T-cell (primary cell): ENCODE measurements around the gene HS6ST1. TPM values are rescaled to one million over a fixed set of nuclear protein-coding genes. Genes with fewer than 3 reads are reported as not detected.

Experiments used
- ATAC-seq, 4 experiments: fragments of 200-7000 bp in 3 of 4; fragments of 150-1000 bp in 1 of 4; cut with Tn5 transposase; replicated peaks in 1 of 4; 1 replicate in 3 of 4; 2 replicates in 1 of 4; pipeline ENCODE4 v1.10.0; 2021; ENCODE audit warnings: moderate library complexity in 3 of 4, mild to moderate bottlenecking in 2 of 4, moderate number of reproducible peaks in 1 of 4
- CTCF ChIA-PET, 2 donors: fragments of 300-600 bp; sonication (Branson Sonifier 250); formaldehyde crosslinking; loops; one replicate each; lab custom pipeline; 2022; ENCODE audit warnings: antibody characterized with exemption in 2 of 2; lab: Charles Lee
- POLR2A ChIA-PET, 2 donors: fragments of 300-600 bp; sonication (Branson Sonifier 250); formaldehyde crosslinking; loops; one replicate each; lab custom pipeline; 2022; ENCODE audit warnings: antibody characterized with exemption in 2 of 2; lab: Charles Lee
- DNase-seq, 35 experiments: peaks; one replicate each; pipeline versions ENCODE4 v3.0.0 to v3.0.0-alpha.2; 2013 to 2023
- H3K27ac ChIP-seq: one replicate; pipeline ENCODE4 v1.5.1; 2013; ENCODE audit warnings: low read length
- H3K27me3 ChIP-seq, 2 experiments: replicated peaks in 1 of 2; 1 replicate in 1 of 2; 2 replicates in 1 of 2; pipeline versions ENCODE4 v1.6.1 to v1.7.0; 2013; ENCODE audit warnings: low read length in 1 of 2, mixed read lengths in 1 of 2; ENCODE audit not compliant: control insufficient read depth in 2 of 2, insufficient read depth in 2 of 2; ENCODE audit errors: extremely low read depth in 1 of 2
- H3K36me3 ChIP-seq, 2 donors: 1 replicate in 1 of 2; 2 replicates in 1 of 2; pipeline versions ENCODE4 v1.6.1 to v1.7.0; 2013; ENCODE audit warnings: low read length in 1 of 2; ENCODE audit not compliant: control insufficient read depth in 2 of 2, insufficient read depth in 1 of 2; ENCODE audit errors: extremely low read depth in 1 of 2
- H3K4me1 ChIP-seq, 2 experiments: 1 replicate in 1 of 2; 2 replicates in 1 of 2; pipeline versions ENCODE4 v1.6.1 to v1.7.0; 2013; ENCODE audit warnings: low read length in 2 of 2, mixed read lengths in 1 of 2; ENCODE audit not compliant: insufficient read depth in 2 of 2, control insufficient read depth in 1 of 2; ENCODE audit errors: extremely low read depth in 1 of 2
- H3K4me3 ChIP-seq, 2 donors: 1 replicate in 1 of 2; 2 replicates in 1 of 2; pipeline versions ENCODE4 v1.5.1 to v1.7.0; 2013; ENCODE audit warnings: mild to moderate bottlenecking in 2 of 2, low read length in 1 of 2, moderate library complexity in 1 of 2; ENCODE audit not compliant: control insufficient read depth in 1 of 2; ENCODE audit errors: extremely low read depth in 1 of 2
- H3K9me3 ChIP-seq: 2 replicates; pipeline ENCODE4 v1.7.0; 2013
- H3K27ac Mint-ChIP-seq, 2 donors: one replicate each; pipeline ENCODE4 v1.8.0; 2020 to 2021; ENCODE audit warnings: mild to moderate bottlenecking in 2 of 2, mixed read lengths in 2 of 2
- H3K27me3 Mint-ChIP-seq, 2 donors: one replicate each; pipeline ENCODE4 v1.8.0; 2021 to 2022; ENCODE audit warnings: mixed read lengths in 2 of 2
- H3K36me3 Mint-ChIP-seq: one replicate; pipeline ENCODE4 v1.8.0; 2021; ENCODE audit warnings: mixed read lengths
- H3K4me1 Mint-ChIP-seq, 3 donors: one replicate each; pipeline ENCODE4 v1.8.0; 2020 to 2022; ENCODE audit warnings: mixed read lengths in 3 of 3, mild to moderate bottlenecking in 1 of 3
- H3K4me3 Mint-ChIP-seq, 3 donors: one replicate each; pipeline ENCODE4 v1.8.0; 2020 to 2022; ENCODE audit warnings: mild to moderate bottlenecking in 3 of 3, mixed read lengths in 3 of 3, moderate library complexity in 3 of 3
- H3K9me3 Mint-ChIP-seq, 3 donors: one replicate each; pipeline ENCODE4 v1.8.0; 2020 to 2022; ENCODE audit warnings: mixed read lengths in 3 of 3
- WGBS: methylation state at CpG from one replicate; pipeline ENCODE4 v1.1.5; 2013; ENCODE audit warnings: missing lambda C conversion rate; ENCODE audit not compliant: insufficient coverage; 5-methylcytosine and 5-hydroxymethylcytosine counted together
- total RNA-seq, 35 experiments: library from RNA in 6 of 35; stranded (reverse) in 6 of 35; fragments of 120-200 nt in 1 of 35; gene quantifications; one replicate each; pipeline versions ENCODE4 v1.2.1 to v1.2.4 and lab custom pipeline; 2013 to 2026

The HS6ST1 gene
- total RNA-seq, 5 donors from 2014 or later (not counting 1 experiment from before 2014, with no cell fraction given), result 7.6 to 15.6 (median 15.4) TPM

DNA sequence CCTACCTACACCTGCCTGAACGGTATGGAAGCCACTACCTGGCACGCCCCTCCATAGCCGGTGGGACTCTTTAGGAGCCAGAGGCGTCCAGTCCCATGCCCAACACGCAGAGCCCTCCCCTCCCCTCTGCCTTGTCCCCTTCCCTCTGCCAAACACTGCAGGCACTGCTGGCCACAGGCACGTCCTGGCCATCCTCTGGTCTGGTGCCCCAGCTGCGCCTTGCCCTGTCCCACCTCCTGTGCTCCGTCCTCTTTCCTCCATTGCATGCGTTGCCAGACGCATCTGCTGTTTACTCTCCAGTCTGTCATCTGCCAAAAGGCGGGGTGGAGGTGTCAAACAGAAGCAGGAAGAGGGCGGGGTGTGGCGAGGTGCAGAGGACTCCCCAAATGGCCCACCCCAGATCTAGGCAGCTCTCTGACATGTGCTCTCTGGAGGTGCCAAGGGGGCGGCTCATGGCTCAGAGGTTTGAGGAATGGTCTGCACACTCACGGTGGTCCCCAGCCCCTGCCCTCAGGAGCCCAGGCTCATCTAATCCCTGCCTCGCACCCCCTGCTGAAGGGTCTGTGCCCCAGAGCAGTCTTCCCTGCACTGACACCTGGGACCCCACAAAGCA lies 45.1 kb downstream of the HS6ST1 start:
- POLR2A ChIA-PET, result interaction anchor here in 1 of 2 donors (0.7 kb wide), 1 partner anchor 1751 kb away, joined by 3 read pairs; no protein-coding TSS in a partner anchor
- H3K9me3 ChIP-seq, result no peaks in the 10 kb centered on the region
- peaks cover 6 to 17% (median 16%) of the 10 kb centered on the region in 3 donors for H3K9me3 Mint-ChIP-seq
- H3K27ac ChIP-seq, result peak overlapping the region; percentile 17
- H3K27me3 Mint-ChIP-seq, result no peaks in the 10 kb centered on the region
- H3K27me3 ChIP-seq, result no peaks in the 10 kb centered on the region
- peak in 3 of 4 experiments; percentile 34 to 73 (median 57) for ATAC-seq
- H3K36me3 Mint-ChIP-seq, result peaks cover 24% of the 10 kb centered on the region
- H3K4me3 Mint-ChIP-seq, result peak overlapping the region in 1 of 3 donors; percentile 58
- DNase-seq, result peak in 26 of 35 experiments; percentile 15 to 71 (median 34)
- CTCF ChIA-PET, result no interaction called here
- H3K4me3 ChIP-seq, result peak overlapping the region in 1 of 2 donors; percentile 22
- 70% methylated on average over 15 of the region's 16 CpGs for WGBS
- peaks cover 8 to 10% (median 8%) of the 10 kb centered on the region in 3 donors for H3K4me1 Mint-ChIP-seq
- H3K36me3 ChIP-seq, result peaks cover 0 to 10% of the 10 kb centered on the region in 2 donors
- peak overlapping the region in 1 of 2 donors; percentile 73 for H3K27ac Mint-ChIP-seq
- H3K4me1 ChIP-seq, result peaks cover 0 to 27% of the 10 kb centered on the region in 2 experiments

GRCh38 chr2:128272601-128273468 lies 45.8 kb downstream of the HS6ST1 start:
- Histone ChIP-seq H3K9me3 (no peaks in the 10 kb centered on the region), H3K36me3 (peaks cover 0 to 10% of the 10 kb centered on the region in 2 donors), H3K4me1 (peaks cover 0 to 27% of the 10 kb centered on the region in 2 experiments), H3K27me3 (no peaks in the 10 kb centered on the region), H3K27ac (peak overlapping the region; percentile 17), H3K4me3 (peak overlapping the region in 1 of 2 donors; percentile 22)
- DNase-seq, result peak in 1 of 35 experiments; percentile 17
- H3K4me1 Mint-ChIP-seq, result peaks cover 8 to 10% (median 8%) of the 10 kb centered on the region in 3 donors
- ATAC-seq, result no peak
- H3K4me3 Mint-ChIP-seq, result no peak overlapping the region
- WGBS, result 92% methylated on average over 17 of the region's 18 CpGs
- no peaks in the 10 kb centered on the region for H3K27me3 Mint-ChIP-seq
- H3K27ac Mint-ChIP-seq, result no peak overlapping the region
- H3K36me3 Mint-ChIP-seq, result peaks cover 24% of the 10 kb centered on the region
- POLR2A ChIA-PET, result interaction anchor here in 1 of 2 donors (0.7 kb wide), 1 partner anchor 1750 kb away, joined by 3 read pairs; no protein-coding TSS in a partner anchor
- peaks cover 6 to 17% (median 16%) of the 10 kb centered on the region in 3 donors for H3K9me3 Mint-ChIP-seq
- CTCF ChIA-PET, result no interaction called here

DNA sequence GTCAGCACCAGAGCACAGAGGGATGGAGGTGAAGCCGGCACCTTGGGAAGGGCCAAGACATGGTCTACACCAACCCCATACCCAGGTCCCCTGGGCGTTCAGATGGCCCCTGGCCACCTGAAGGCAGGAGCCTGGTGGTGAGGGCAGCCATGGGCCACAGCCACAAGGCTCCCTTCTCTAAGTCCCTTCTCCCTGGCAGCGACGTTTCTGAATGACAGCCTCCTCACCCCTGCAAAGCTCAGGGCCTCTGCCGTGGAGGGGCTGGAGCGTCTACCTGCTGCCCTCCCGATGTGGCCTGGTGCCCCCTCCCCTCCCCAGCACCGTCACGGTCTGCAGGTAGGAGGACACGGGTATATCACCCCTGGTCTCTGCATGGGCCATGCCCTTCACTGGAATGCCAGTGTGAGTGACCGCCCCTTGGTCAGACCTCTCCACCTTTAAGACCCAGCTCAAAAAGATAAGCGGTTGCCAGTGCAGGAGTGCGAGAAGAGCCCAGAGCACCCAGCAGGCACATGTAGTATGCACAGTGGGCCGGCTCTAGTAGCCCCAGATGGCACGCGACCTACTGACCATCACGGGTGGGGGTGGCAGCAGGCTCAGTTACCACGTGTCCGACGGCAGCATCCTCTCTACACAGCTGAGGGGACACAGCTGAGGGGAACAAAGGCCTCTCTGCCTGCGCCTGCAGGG lies 46.6 kb downstream of the HS6ST1 start:
- peaks cover 8 to 10% (median 8%) of the 10 kb centered on the region in 3 donors for H3K4me1 Mint-ChIP-seq
- 91% methylated on average over 14 of the region's 21 CpGs for WGBS
- H3K4me3 Mint-ChIP-seq, result no peak overlapping the region

DNA sequence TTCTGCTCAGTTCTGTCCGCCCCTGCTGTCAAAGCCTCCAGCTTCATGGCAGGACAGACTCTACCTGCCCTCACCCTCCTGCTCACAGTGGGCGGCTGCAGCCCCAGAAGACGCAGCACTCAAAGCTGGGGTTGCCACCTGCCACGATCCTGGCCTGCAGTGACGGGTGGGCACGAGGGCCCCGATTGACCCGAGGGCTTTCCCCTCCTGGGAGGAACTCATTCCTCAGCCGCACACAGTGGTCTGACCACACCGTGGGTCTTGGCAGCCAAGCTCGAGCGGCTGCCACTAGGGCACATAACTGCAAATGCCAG lies 47.1 kb downstream of the HS6ST1 start:
- Histone ChIP-seq H3K4me1 (peaks cover 0 to 27% of the 10 kb centered on the region in 2 experiments), H3K27me3 (no peaks in the 10 kb centered on the region), H3K4me3 (no peak overlapping the region), H3K9me3 (no peaks in the 10 kb centered on the region), H3K27ac (no peak overlapping the region), H3K36me3 (peaks cover 0 to 8% of the 10 kb centered on the region in 2 donors)
- 94% methylated on average over 8 of the region's 12 CpGs for WGBS
- H3K27me3 Mint-ChIP-seq, result no peaks in the 10 kb centered on the region
- H3K36me3 Mint-ChIP-seq, result peaks cover 22% of the 10 kb centered on the region
- peak in 1 of 35 experiments; percentile 14 for DNase-seq
- no peak for ATAC-seq
- H3K9me3 Mint-ChIP-seq, result peaks cover 6 to 17% (median 16%) of the 10 kb centered on the region in 3 donors
- H3K4me1 Mint-ChIP-seq, result peaks cover 8 to 10% (median 8%) of the 10 kb centered on the region in 3 donors
- POLR2A ChIA-PET, result no interaction called here
- CTCF ChIA-PET, result no interaction called here
- no peak overlapping the region for H3K27ac Mint-ChIP-seq
- no peak overlapping the region for H3K4me3 Mint-ChIP-seq

More for the DNA sequence above, 46.6 kb downstream of the HS6ST1 start:
- CTCF ChIA-PET, result no interaction called here
- Histone ChIP-seq H3K36me3 (peaks cover 0 to 10% of the 10 kb centered on the region in 2 donors), H3K27ac (no peak overlapping the region), H3K4me3 (no peak overlapping the region), H3K4me1 (peaks cover 0 to 27% of the 10 kb centered on the region in 2 experiments), H3K9me3 (no peaks in the 10 kb centered on the region), H3K27me3 (no peaks in the 10 kb centered on the region)
- Mint-ChIP-seq H3K27ac (no peak overlapping the region), H3K9me3 (peaks cover 6 to 17% (median 16%) of the 10 kb centered on the region in 3 donors), H3K27me3 (no peaks in the 10 kb centered on the region), H3K36me3 (peaks cover 24% of the 10 kb centered on the region)
- DNase-seq, result no peak
- no peak for ATAC-seq
- POLR2A ChIA-PET, result no interaction called here

DNA sequence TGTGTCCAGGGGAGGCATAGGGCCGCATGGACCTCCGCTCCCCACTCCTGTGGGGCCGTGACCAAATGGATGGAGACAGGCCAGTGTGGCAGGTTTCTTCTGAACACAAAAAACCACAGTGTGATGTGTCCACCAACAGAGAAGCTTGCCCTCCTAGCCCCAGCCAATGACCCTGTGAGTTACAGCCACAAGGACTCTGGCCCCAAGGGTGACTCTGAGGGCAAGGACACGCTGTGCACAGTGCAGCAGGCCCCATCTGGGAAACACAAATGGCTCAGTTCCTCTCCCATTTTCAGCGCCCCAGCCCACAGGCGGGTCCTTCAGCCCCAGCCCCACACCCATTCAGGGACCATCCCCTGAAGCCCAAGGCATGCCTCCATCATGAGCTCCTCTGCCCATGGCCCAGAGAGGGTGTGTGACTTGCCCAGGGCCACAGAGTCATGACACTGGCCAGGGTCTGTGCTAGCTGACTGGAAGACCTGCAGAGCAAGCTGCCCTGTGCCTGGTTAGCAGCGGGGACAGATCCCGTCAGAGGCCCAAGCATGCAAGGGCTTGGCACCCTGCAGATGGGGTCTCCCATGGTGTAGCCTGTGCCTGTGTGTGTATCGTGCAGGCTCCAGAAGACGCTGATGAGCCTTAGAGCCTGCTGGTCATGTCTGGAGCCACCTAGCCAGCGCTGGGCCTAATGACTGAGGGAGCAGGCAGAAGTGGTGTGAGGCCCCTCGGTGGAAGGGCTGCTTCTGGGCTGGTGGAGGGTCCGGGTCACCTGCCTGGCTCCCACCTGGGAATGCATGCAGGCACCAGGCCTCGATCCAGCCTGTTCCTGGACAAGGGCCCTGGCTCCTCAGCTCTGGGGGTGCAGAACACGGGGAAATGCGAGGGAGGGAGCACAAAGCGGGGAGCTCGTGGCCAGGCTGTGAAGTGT lies 47.7 kb downstream of the HS6ST1 start:
- no peak overlapping the region for H3K27ac ChIP-seq
- ChIA-PET POLR2A (no interaction called here), CTCF (interaction anchor here in 1 of 2 donors (0.5 kb wide), 1 partner anchor 22 kb away, joined by 4 read pairs; no protein-coding TSS in a partner anchor)
- Mint-ChIP-seq H3K36me3 (peaks cover 20% of the 10 kb centered on the region), H3K27ac (no peak overlapping the region), H3K27me3 (no peaks in the 10 kb centered on the region), H3K9me3 (peaks cover 6 to 17% (median 16%) of the 10 kb centered on the region in 3 donors), H3K4me3 (no peak overlapping the region), H3K4me1 (peaks cover 8 to 10% (median 8%) of the 10 kb centered on the region in 3 donors)
- H3K36me3 ChIP-seq, result peaks cover 0 to 6% of the 10 kb centered on the region in 2 donors
- no peak overlapping the region for H3K4me3 ChIP-seq
- no peaks in the 10 kb centered on the region for H3K27me3 ChIP-seq
- peaks cover 0 to 27% of the 10 kb centered on the region in 2 experiments for H3K4me1 ChIP-seq
- ATAC-seq, result no peak
- H3K9me3 ChIP-seq, result no peaks in the 10 kb centered on the region
- WGBS, result 92% methylated on average over 18 of the region's 18 CpGs
- peak in 1 of 35 experiments; percentile 11 for DNase-seq
